MCF 10A (cell line): ENCODE data around the gene PARP4. TPM values are rescaled to one million over a fixed set of nuclear protein-coding genes. Genes with fewer than 3 reads are reported as not detected.
"Not testable (repeated sequence)": the region's sequence is repeated elsewhere in the genome, so short reads cannot be mapped to it uniquely, and the experiment has no call there.

ENCODE experiments used
- BruUV-seq: library from RNA; stranded (reverse); fragments of 400-500 nt; replicated peaks from 2 replicates; lab custom pipeline; 2021; lab: Mats Ljungman, UMichigan
- CTCF ChIA-PET: fragments of 300-600 bp; sonication (Branson Sonifier 250); formaldehyde crosslinking; extraction: SDS; loops from one replicate; lab custom pipeline; 2021; ENCODE audit warnings: antibody characterized with exemption, inconsistent platforms; lab: Yijun Ruan, JAX
- POLR2A ChIA-PET: fragments of 300-600, 350-650 bp; sonication (Branson Sonifier 250); formaldehyde crosslinking; extraction: SDS; loops from one replicate; lab custom pipeline; 2020; ENCODE audit warnings: antibody characterized with exemption, inconsistent platforms; lab: Yijun Ruan, JAX
- DNase-seq: peaks from one replicate; pipeline ENCODE4 v3.0.0-alpha.2; 2018; ENCODE audit not compliant: unreplicated experiment
- H3K27ac Mint-ChIP-seq: one replicate; pipeline ENCODE4 v1.8.0; 2022; ENCODE audit warnings: mild to moderate bottlenecking, low read depth, mixed read lengths; ENCODE audit not compliant: unreplicated experiment
- H3K27me3 Mint-ChIP-seq: one replicate; pipeline ENCODE4 v1.8.0; 2022; ENCODE audit warnings: mixed read lengths; ENCODE audit not compliant: insufficient read depth, unreplicated experiment
- H3K36me3 Mint-ChIP-seq: one replicate; pipeline ENCODE4 v1.8.0; 2022; ENCODE audit warnings: mild to moderate bottlenecking, moderate library complexity, mixed read lengths; ENCODE audit not compliant: insufficient read depth, unreplicated experiment
- H3K4me1 Mint-ChIP-seq: one replicate; pipeline ENCODE4 v1.8.0; 2022; ENCODE audit warnings: mixed read lengths; ENCODE audit not compliant: insufficient read depth, unreplicated experiment
- H3K4me3 Mint-ChIP-seq: one replicate; pipeline ENCODE4 v1.8.0; 2022; ENCODE audit warnings: mild to moderate bottlenecking, moderate library complexity, mixed read lengths; ENCODE audit not compliant: unreplicated experiment
- H3K9me3 Mint-ChIP-seq: one replicate; pipeline ENCODE4 v1.8.0; 2022; ENCODE audit warnings: mixed read lengths; ENCODE audit not compliant: unreplicated experiment
- CTCF ChIP-seq: fragments of 200-600 bp; IDR thresholded peaks from one replicate; pipeline ENCODE4 v1.8.0; 2022; ENCODE audit warnings: antibody characterized with exemption, mild to moderate bottlenecking; ENCODE audit not compliant: unreplicated experiment
- intact Hi-C: fragments of 100-400 bp; cut with micrococcal nuclease; formaldehyde crosslinking; loops from 2 replicates; pipeline ENCODE4 v1.14.1; 2022
- total RNA-seq: library from RNA; stranded (reverse); gene quantifications from 2 replicates; pipeline ENCODE4 v1.2.3, GENCODE V29; 2022

Gene PARP4
- total RNA-seq, 1 experiment from 2014 or later = 30.9 TPM

- ChIA-PET POLR2A (no interaction called here), CTCF (no interaction called here)
- peaks cover 19% of the 10 kb centered on the region for H3K27me3 Mint-ChIP-seq
- H3K27ac Mint-ChIP-seq = no peak overlapping the region
- intact Hi-C loops = no loop called here
- no peaks in the 10 kb centered on the region for H3K36me3 Mint-ChIP-seq
- BruUV-seq = no TSS peak
- H3K4me3 Mint-ChIP-seq = no peak overlapping the region
- H3K4me1 Mint-ChIP-seq = no peaks in the 10 kb centered on the region
- no peak for DNase-seq
- no peaks in the 10 kb centered on the region for H3K9me3 Mint-ChIP-seq
- TF ChIP-seq CTCF = no peak
These were observed 123.1 kb downstream of the PARP4 start for GRCh38 chr13:24389506-24389905.

- BruUV-seq, H3K4me3 Mint-ChIP-seq, H3K9me3 Mint-ChIP-seq, POLR2A ChIA-PET, CTCF ChIA-PET, H3K4me1 Mint-ChIP-seq, intact Hi-C loops, H3K27ac Mint-ChIP-seq, H3K36me3 Mint-ChIP-seq: not testable (repeated sequence)
- peak; percentile 9 for DNase-seq
- peaks cover 19% of the 10 kb centered on the region for H3K27me3 Mint-ChIP-seq
These were observed 123.8 kb downstream of the PARP4 start for GRCh38 chr13:24388743-24389142.

GRCh38 chr13:24386816-24387708, 125.5 kb downstream of the PARP4 start:
- POLR2A ChIA-PET = interaction anchor here (0.6 kb wide), 1 partner anchor 17 kb away, joined by 3 read pairs; no protein-coding TSS in a partner anchor
- H3K27me3 Mint-ChIP-seq = peaks cover 19% of the 10 kb centered on the region
- no peak for TF ChIP-seq CTCF
- no peak overlapping the region for H3K27ac Mint-ChIP-seq
- DNase-seq = no peak
- no peak overlapping the region for H3K4me3 Mint-ChIP-seq
- intact Hi-C loops = no loop called here
- CTCF ChIA-PET = no interaction called here
- no peaks in the 10 kb centered on the region for H3K4me1 Mint-ChIP-seq
- no peaks in the 10 kb centered on the region for H3K9me3 Mint-ChIP-seq
- no TSS peak for BruUV-seq
- no peaks in the 10 kb centered on the region for H3K36me3 Mint-ChIP-seq

GRCh38 chr13:24385902-24386301, 126.7 kb downstream of the PARP4 start:
- no peak for TF ChIP-seq CTCF
- Mint-ChIP-seq H3K9me3 (no peaks in the 10 kb centered on the region), H3K27ac (no peak overlapping the region), H3K36me3 (no peaks in the 10 kb centered on the region), H3K27me3 (peaks cover 19% of the 10 kb centered on the region), H3K4me1 (no peaks in the 10 kb centered on the region), H3K4me3 (no peak overlapping the region)
- POLR2A ChIA-PET = no interaction called here
- intact Hi-C loops = no loop called here
- CTCF ChIA-PET = no interaction called here
- no TSS peak for BruUV-seq
- DNase-seq = no peak

- intact Hi-C loops, H3K27ac Mint-ChIP-seq, BruUV-seq, POLR2A ChIA-PET, H3K4me1 Mint-ChIP-seq, H3K9me3 Mint-ChIP-seq, H3K4me3 Mint-ChIP-seq, CTCF ChIA-PET, H3K36me3 Mint-ChIP-seq, DNase-seq: not testable (repeated sequence)
- peaks cover 19% of the 10 kb centered on the region for H3K27me3 Mint-ChIP-seq
These were observed 127.6 kb downstream of the PARP4 start for GRCh38 chr13:24384946-24385345.

GRCh38 chr13:24384091-24384490, 128.5 kb downstream of the PARP4 start:
- POLR2A ChIA-PET, H3K27ac Mint-ChIP-seq, H3K9me3 Mint-ChIP-seq, intact Hi-C loops, H3K36me3 Mint-ChIP-seq, BruUV-seq, H3K4me1 Mint-ChIP-seq, DNase-seq, H3K4me3 Mint-ChIP-seq: not testable (repeated sequence)
- CTCF ChIA-PET = interaction anchor here (0.6 kb wide), 1 partner anchor 1272 kb away, joined by 5 read pairs; no protein-coding TSS in a partner anchor
- H3K27me3 Mint-ChIP-seq = peaks cover 20% of the 10 kb centered on the region
